ENCODE data around the gene TICAM1.
"Not testable (repeated sequence)": the region's sequence is repeated elsewhere in the genome, so short reads cannot be mapped to it uniquely, and the experiment has no call there.

The TICAM1 gene

GRCh38 chr19:4803736-4804695 lies 27.5 kb downstream of the TICAM1 start:
- DNase-seq: peak; percentile 69

DNA sequence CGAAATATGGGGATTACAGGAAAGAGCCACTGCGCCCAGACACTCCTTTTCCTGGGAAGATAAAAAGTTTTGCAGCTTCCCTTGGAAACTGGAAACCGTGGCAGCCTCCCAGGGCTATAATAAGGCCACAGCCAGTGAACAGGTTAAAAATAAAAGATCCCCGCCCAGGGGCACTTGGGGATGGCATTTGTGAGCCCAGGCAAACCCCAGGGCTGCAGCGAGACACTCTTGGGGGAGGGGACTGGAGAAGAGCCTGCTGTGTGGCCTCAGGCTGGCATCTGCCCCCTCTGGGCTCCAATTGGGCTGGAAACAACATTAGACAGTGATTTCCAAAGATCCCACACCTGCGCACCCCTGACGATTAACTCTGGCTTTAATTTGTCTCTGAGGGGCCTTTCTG lies 28.8 kb downstream of the TICAM1 start:
- no peak for DNase-seq

GRCh38 chr19:4801085-4801619 lies 30.4 kb downstream of the TICAM1 start:
- DNase-seq: no peak

- no peak for DNase-seq
Measured at GRCh38 chr19:4800591-4801081, 30.9 kb downstream of the TICAM1 start.

DNA sequence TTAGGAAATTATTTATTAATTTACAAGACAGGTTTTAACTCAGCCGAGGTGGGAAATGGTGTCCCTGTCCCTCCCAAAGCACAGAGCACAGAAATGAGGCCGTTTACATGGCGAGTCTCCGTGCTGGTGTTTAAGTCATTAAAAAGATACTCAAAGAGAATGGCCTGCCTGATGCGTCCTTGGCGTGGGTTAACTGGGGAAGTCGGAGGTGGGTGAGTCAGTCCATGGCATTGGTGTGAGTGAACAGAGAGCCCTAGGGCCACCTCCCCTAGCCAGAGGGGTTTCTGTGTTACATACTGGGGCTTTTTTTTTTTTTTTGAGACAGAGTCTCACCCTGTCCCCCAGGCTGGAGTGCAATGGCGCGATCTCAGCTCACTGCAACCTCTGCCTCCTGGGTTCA lies 36.1 kb downstream of the TICAM1 start:
- no peak for DNase-seq

DNA sequence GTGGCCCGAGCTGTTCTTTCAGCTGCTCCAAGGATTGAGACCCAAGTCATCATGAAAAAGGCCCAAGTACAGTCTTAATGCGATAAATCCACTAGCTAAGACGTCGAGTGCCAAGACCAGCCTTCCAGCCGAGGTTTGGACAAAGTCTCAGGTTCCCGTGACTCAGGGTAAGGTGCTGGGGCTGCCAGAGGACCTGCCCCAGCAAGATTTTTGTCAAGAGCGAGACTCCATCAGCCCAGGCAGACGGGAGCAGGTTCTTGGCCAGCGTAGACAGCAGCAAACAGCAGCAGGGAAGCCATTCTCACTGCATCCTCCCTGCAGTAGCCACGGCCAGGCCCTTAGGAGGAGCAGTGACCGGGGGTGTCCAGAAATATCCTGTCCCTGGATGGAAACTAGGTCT lies 36.5 kb downstream of the TICAM1 start:
- DNase-seq: no peak

GRCh38 chr19:4793278-4793677 lies 38.2 kb downstream of the TICAM1 start:
- not testable (repeated sequence) for DNase-seq

- DNase-seq: not testable (repeated sequence)
Measured at GRCh38 chr19:4792866-4793195, 38.7 kb downstream of the TICAM1 start.

DNA sequence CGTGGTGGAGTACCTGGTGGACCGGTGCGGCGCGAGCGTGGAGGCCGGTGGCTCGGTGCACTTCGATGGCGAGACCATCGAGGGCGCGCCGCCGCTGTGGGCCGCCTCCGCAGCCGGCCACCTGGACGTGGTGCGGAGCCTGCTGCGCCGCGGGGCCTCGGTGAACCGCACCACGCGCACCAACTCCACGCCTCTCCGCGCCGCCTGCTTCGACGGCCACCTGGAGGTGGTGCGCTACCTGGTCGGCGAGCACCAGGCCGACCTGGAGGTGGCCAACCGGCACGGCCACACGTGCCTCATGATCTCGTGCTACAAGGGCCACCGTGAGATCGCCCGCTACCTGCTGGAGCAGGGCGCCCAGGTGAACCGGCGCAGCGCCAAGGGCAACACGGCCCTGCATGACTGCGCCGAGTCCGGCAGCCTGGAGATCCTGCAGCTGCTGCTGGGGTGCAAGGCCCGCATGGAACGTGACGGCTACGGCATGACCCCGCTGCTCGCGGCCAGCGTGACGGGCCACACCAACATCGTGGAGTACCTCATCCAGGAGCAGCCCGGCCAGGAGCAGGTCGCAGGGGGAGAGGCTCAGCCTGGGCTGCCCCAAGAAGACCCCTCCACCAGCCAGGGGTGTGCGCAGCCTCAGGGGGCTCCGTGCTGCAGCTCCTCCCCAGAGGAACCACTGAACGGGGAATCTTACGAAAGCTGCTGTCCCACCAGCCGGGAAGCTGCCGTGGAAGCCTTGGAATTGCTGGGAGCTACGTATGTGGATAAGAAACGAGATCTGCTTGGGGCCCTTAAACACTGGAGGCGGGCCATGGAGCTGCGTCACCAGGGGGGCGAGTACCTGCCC lies 39.3 kb downstream of the TICAM1 start:
- peak; percentile 15 for DNase-seq

DNA sequence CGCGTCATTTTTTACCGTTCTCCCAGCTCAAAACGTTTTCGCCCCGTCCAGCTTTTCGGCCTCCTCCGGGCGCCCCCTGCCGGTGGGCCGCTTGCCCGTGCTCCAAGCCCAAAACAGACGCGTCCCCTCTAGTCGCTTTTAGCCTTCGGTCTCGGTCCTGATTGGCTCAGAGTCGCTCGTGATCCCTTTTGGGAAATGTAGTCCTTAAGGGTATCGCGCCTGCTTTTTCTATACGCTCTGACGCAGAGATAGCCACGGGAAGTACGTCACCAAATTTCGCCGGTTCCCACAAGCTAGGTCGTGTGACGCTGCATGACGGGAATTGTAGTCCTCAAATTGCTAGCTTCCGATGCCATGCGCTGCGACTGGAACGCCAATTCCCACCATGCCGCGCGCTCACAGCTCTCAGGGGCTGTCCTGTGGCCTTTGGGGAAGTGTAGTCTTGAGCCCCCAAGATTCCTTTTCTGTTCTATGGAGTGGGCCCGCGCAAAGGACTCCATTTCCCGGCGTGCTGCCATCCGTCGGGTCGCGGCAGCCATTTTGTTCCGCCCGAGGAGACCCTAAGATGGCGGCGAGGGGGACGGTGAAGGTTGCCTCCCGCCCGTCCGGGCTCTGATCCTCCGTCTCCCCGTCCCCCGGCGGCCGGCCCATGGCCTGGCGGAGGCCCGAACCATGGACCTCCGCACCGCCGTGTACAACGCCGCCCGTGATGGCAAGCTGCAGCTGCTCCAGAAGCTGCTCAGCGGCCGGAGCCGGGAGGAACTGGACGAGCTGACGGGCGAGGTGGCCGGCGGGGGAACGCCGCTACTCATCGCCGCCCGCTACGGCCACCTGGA lies 40.1 kb downstream of the TICAM1 start, which contains the start of gene FEM1A:
FEM1A (plus strand) TSS at position 552 of the 836 bp plus-strand sequence; CDS start at position 673, 121 bp downstream.
- peak; percentile 100 for DNase-seq

- DNase-seq: not testable (repeated sequence)
Measured at GRCh38 chr19:4786412-4787016, 45.0 kb downstream of the TICAM1 start.

DNA sequence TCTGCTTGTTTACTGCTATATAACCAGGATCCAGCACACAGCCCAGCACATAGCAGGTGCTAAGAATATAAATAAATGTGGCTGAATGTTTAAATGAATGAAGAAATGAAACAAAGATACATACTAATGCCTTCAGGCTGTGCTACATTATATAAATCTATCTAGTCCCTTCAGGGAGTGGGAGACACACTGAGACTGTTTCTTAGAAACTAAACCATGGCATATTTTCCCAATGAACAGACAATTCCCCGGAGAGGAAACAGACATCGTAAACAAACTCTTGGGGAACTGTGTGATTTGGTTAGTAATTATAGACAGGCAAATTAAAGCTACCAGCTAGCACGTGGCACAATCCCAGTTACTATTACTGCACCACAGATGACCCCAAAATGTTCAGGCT lies 49.7 kb downstream of the TICAM1 start:
- DNase-seq: no peak

DNA sequence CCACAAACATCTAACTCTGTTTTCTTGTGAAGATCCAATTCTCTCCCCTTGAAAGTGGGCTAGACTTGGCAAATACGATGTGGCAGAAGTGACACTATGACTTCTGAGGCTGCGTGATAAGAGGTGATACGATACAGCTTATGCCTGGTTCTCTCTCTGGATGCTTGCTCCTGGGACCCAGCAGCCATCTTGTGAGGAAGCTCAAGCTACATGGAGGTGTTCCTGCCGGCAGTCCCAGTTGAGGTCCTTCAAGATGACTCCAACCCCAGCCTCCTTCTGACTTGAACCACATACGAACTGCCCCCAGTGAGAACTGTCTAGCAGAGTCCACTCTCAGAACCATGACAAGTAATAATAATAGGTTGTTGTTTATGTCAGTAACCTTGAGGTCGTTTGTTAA lies 50.7 kb downstream of the TICAM1 start:
- no peak for DNase-seq

- DNase-seq: not testable (repeated sequence)
Measured at GRCh38 chr19:4778124-4778523, 53.4 kb downstream of the TICAM1 start.

GRCh38 chr19:4776436-4777211 lies 54.9 kb downstream of the TICAM1 start:
- DNase-seq: no peak

DNA sequence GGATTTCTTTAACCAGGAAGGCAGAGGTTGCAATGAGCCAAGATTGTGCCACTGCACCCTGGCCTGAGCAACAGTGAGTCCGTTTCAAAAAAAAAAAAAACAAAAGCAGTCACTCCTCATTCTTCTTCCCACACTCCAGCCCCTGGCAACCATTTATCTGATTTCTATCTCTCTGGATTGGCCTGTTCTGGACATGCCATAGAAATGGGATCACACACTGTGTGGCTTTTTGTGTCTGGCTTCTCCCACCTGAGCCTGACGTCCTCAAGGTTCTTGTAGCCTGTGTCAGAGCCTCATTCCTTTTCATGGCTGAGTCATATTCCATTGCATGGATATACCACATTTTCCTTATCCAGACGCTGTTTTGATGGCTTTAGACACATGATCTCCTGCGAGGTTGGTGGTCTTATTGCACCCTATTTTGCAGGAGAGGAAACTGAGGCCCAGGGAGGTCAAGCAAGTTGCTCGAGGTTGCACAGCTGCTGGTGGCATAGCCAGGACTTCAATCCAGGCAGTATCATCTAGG lies 55.8 kb downstream of the TICAM1 start:
- no peak for DNase-seq

- DNase-seq: no peak
Measured at GRCh38 chr19:4774136-4774535, 57.4 kb downstream of the TICAM1 start.

GRCh38 chr19:4773047-4773640 lies 58.4 kb downstream of the TICAM1 start:
- no peak for DNase-seq

- DNase-seq: no peak
Measured at GRCh38 chr19:4772566-4772965, 58.9 kb downstream of the TICAM1 start.

All from CD4-positive, alpha-beta T cell treated with Interleukin-21 for 1 hour (primary cell).